Globus pallidus (tissue), 1 donor: Measurements from ENCODE around the gene PIAS3.

Source experiments
- DNase-seq: peaks from one replicate; pipeline ENCODE4 v3.0.0-alpha.2; 2015; ENCODE audit warnings: low spot score

The PIAS3 gene

GRCh38 chr1:145858901-145859490 lies at the start of gene PIAS3:
Gene PIAS3 (minus strand): TSS chr1:145859081. CDS start chr1:145858990, 91 bp downstream.
- DNase-seq = peak; percentile 94

GRCh38 chr1:145908653-145909052 lies 49.8 kb upstream of the PIAS3 start:
- DNase-seq = no peak

GRCh38 chr1:145906954-145907753 lies 48.3 kb upstream of the PIAS3 start:
- no peak for DNase-seq

GRCh38 chr1:145901312-145902021 lies 42.6 kb upstream of the PIAS3 start:
- DNase-seq = no peak

GRCh38 chr1:145898756-145899155 lies 39.9 kb upstream of the PIAS3 start:
- DNase-seq = no peak

GRCh38 chr1:145897969-145898368 lies 39.1 kb upstream of the PIAS3 start:
- no peak for DNase-seq

- no peak for DNase-seq
Measured at GRCh38 chr1:145895471-145895870, 36.6 kb upstream of the PIAS3 start.

GRCh38 chr1:145893306-145894055 lies 34.6 kb upstream of the PIAS3 start:
- no peak for DNase-seq

GRCh38 chr1:145892486-145893087 lies 33.7 kb upstream of the PIAS3 start:
- DNase-seq = no peak

GRCh38 chr1:145891587-145892485 lies 33.0 kb upstream of the PIAS3 start:
- peak; percentile 88 for DNase-seq

GRCh38 chr1:145891143-145891542 lies 32.3 kb upstream of the PIAS3 start:
- no peak for DNase-seq

GRCh38 chr1:145889722-145890121 lies 30.8 kb upstream of the PIAS3 start:
- DNase-seq = no peak

GRCh38 chr1:145887631-145888030 lies 28.8 kb upstream of the PIAS3 start:
- DNase-seq = no peak

GRCh38 chr1:145886816-145887215 lies 27.9 kb upstream of the PIAS3 start:
- DNase-seq = no peak

- DNase-seq = no peak
Measured at GRCh38 chr1:145886390-145886789, 27.5 kb upstream of the PIAS3 start.

- peak; percentile 77 for DNase-seq
Measured at GRCh38 chr1:145885738-145886287, 26.9 kb upstream of the PIAS3 start, which contains the start of gene ANKRD35. Gene ANKRD35 (minus strand): TSS chr1:145885866. CDS start chr1:145885758, 108 bp downstream.

- DNase-seq = no peak
Measured at GRCh38 chr1:145884675-145885074, 25.8 kb upstream of the PIAS3 start.

GRCh38 chr1:145879775-145880174 lies 20.9 kb upstream of the PIAS3 start:
- no peak for DNase-seq

- DNase-seq = no peak
Measured at GRCh38 chr1:145878724-145879123, 19.8 kb upstream of the PIAS3 start.

GRCh38 chr1:145877923-145878486 lies 19.1 kb upstream of the PIAS3 start:
- DNase-seq = no peak
